ENCODE results near the gene URM1.
"Not testable (repeated sequence)": the region's sequence is repeated elsewhere in the genome, so short reads cannot be mapped to it uniquely, and the experiment has no call there.

The URM1 gene

GRCh38 chr9:128406848-128407391 is 35.7 kb downstream of the URM1 start:
- Histone ChIP-seq H3K4me1 (ENCODE audit: control insufficient read depth, insufficient read depth, low read length) (peaks cover 6% of the 10 kb centered on the region), H3K9ac (ENCODE audit: low read length) (no peak overlapping the region), H3K9me3 (ENCODE audit: control insufficient read depth, low read length) (no peaks in the 10 kb centered on the region), H3K27me3 (ENCODE audit: control insufficient read depth, insufficient read depth, low read length) (peaks cover 2% of the 10 kb centered on the region), H3K4me3 (ENCODE audit: low read length) (no peak overlapping the region), H3K36me3 (ENCODE audit: control insufficient read depth, insufficient read depth, low read length) (no peaks in the 10 kb centered on the region)

GRCh38 chr9:128408963-128409431 is 37.8 kb downstream of the URM1 start:
- Histone ChIP-seq H3K36me3 (ENCODE audit: control insufficient read depth, insufficient read depth, low read length) (no peaks in the 10 kb centered on the region), H3K9me3 (ENCODE audit: control insufficient read depth, low read length) (no peaks in the 10 kb centered on the region), H3K4me1 (ENCODE audit: control insufficient read depth, insufficient read depth, low read length) (peaks cover 9% of the 10 kb centered on the region), H3K27me3 (ENCODE audit: control insufficient read depth, insufficient read depth, low read length) (peaks cover 6% of the 10 kb centered on the region), H3K9ac (ENCODE audit: low read length) (no peak overlapping the region), H3K4me3 (ENCODE audit: low read length) (no peak overlapping the region)

GRCh38 chr9:128409450-128409849 is 38.3 kb downstream of the URM1 start:
- H3K27me3 ChIP-seq (ENCODE audit: control insufficient read depth, insufficient read depth, low read length) = peaks cover 6% of the 10 kb centered on the region
- no peaks in the 10 kb centered on the region for H3K9me3 ChIP-seq (ENCODE audit: control insufficient read depth, low read length)
- H3K9ac ChIP-seq (ENCODE audit: low read length) = no peak overlapping the region
- no peaks in the 10 kb centered on the region for H3K36me3 ChIP-seq (ENCODE audit: control insufficient read depth, insufficient read depth, low read length)
- H3K4me1 ChIP-seq (ENCODE audit: control insufficient read depth, insufficient read depth, low read length) = peaks cover 9% of the 10 kb centered on the region
- H3K4me3 ChIP-seq (ENCODE audit: low read length) = no peak overlapping the region

GRCh38 chr9:128409978-128410377 is 38.8 kb downstream of the URM1 start:
- Histone ChIP-seq H3K4me1 (ENCODE audit: control insufficient read depth, insufficient read depth, low read length) (peaks cover 9% of the 10 kb centered on the region), H3K27me3 (ENCODE audit: control insufficient read depth, insufficient read depth, low read length) (peaks cover 6% of the 10 kb centered on the region), H3K9ac (ENCODE audit: low read length) (no peak overlapping the region), H3K4me3 (ENCODE audit: low read length) (no peak overlapping the region), H3K36me3 (ENCODE audit: control insufficient read depth, insufficient read depth, low read length) (no peaks in the 10 kb centered on the region), H3K9me3 (ENCODE audit: control insufficient read depth, low read length) (no peaks in the 10 kb centered on the region)

- H3K4me1 ChIP-seq (ENCODE audit: control insufficient read depth, insufficient read depth, low read length) = peaks cover 3% of the 10 kb centered on the region
- no peak overlapping the region for H3K9ac ChIP-seq (ENCODE audit: low read length)
- H3K9me3 ChIP-seq (ENCODE audit: control insufficient read depth, low read length) = no peaks in the 10 kb centered on the region
- peaks cover 13% of the 10 kb centered on the region for H3K27me3 ChIP-seq (ENCODE audit: control insufficient read depth, insufficient read depth, low read length)
- no peaks in the 10 kb centered on the region for H3K36me3 ChIP-seq (ENCODE audit: control insufficient read depth, insufficient read depth, low read length)
- no peak overlapping the region for H3K4me3 ChIP-seq (ENCODE audit: low read length)
These were observed 40.4 kb downstream of the URM1 start for GRCh38 chr9:128411364-128412119.

GRCh38 chr9:128412120-128412790 is 41.1 kb downstream of the URM1 start:
- no peaks in the 10 kb centered on the region for H3K36me3 ChIP-seq (ENCODE audit: control insufficient read depth, insufficient read depth, low read length)
- peaks cover 17% of the 10 kb centered on the region for H3K27me3 ChIP-seq (ENCODE audit: control insufficient read depth, insufficient read depth, low read length)
- H3K9me3 ChIP-seq (ENCODE audit: control insufficient read depth, low read length) = no peaks in the 10 kb centered on the region
- H3K9ac ChIP-seq (ENCODE audit: low read length) = no peak overlapping the region
- peaks cover 3% of the 10 kb centered on the region for H3K4me1 ChIP-seq (ENCODE audit: control insufficient read depth, insufficient read depth, low read length)
- no peak overlapping the region for H3K4me3 ChIP-seq (ENCODE audit: low read length)

- not testable (repeated sequence) for H3K9me3 ChIP-seq (ENCODE audit: control insufficient read depth, low read length); H3K9ac ChIP-seq (ENCODE audit: low read length); H3K36me3 ChIP-seq (ENCODE audit: control insufficient read depth, insufficient read depth, low read length); H3K4me3 ChIP-seq (ENCODE audit: low read length); H3K4me1 ChIP-seq (ENCODE audit: control insufficient read depth, insufficient read depth, low read length)
- peaks cover 21% of the 10 kb centered on the region for H3K27me3 ChIP-seq (ENCODE audit: control insufficient read depth, insufficient read depth, low read length)
These were observed 42.6 kb downstream of the URM1 start for GRCh38 chr9:128413728-128414127.

- Histone ChIP-seq H3K9ac (ENCODE audit: low read length) (no peak overlapping the region), H3K4me1 (ENCODE audit: control insufficient read depth, insufficient read depth, low read length) (peaks cover 10% of the 10 kb centered on the region), H3K4me3 (ENCODE audit: low read length) (no peak overlapping the region), H3K36me3 (ENCODE audit: control insufficient read depth, insufficient read depth, low read length) (no peaks in the 10 kb centered on the region), H3K27me3 (ENCODE audit: control insufficient read depth, insufficient read depth, low read length) (peaks cover 29% of the 10 kb centered on the region), H3K9me3 (ENCODE audit: control insufficient read depth, low read length) (no peaks in the 10 kb centered on the region)
These were observed 43.3 kb downstream of the URM1 start for GRCh38 chr9:128414461-128414860.

- no peaks in the 10 kb centered on the region for H3K9me3 ChIP-seq (ENCODE audit: control insufficient read depth, low read length)
- H3K27me3 ChIP-seq (ENCODE audit: control insufficient read depth, insufficient read depth, low read length) = peaks cover 33% of the 10 kb centered on the region
- H3K4me1 ChIP-seq (ENCODE audit: control insufficient read depth, insufficient read depth, low read length) = peaks cover 16% of the 10 kb centered on the region
- H3K4me3 ChIP-seq (ENCODE audit: low read length) = no peak overlapping the region
- H3K36me3 ChIP-seq (ENCODE audit: control insufficient read depth, insufficient read depth, low read length) = no peaks in the 10 kb centered on the region
- H3K9ac ChIP-seq (ENCODE audit: low read length) = no peak overlapping the region
These were observed 44.1 kb downstream of the URM1 start for GRCh38 chr9:128415281-128415680.

- peaks cover 36% of the 10 kb centered on the region for H3K27me3 ChIP-seq (ENCODE audit: control insufficient read depth, insufficient read depth, low read length)
- H3K9me3 ChIP-seq (ENCODE audit: control insufficient read depth, low read length) = no peaks in the 10 kb centered on the region
- H3K4me1 ChIP-seq (ENCODE audit: control insufficient read depth, insufficient read depth, low read length) = peaks cover 16% of the 10 kb centered on the region
- no peaks in the 10 kb centered on the region for H3K36me3 ChIP-seq (ENCODE audit: control insufficient read depth, insufficient read depth, low read length)
- H3K9ac ChIP-seq (ENCODE audit: low read length) = no peak overlapping the region
- H3K4me3 ChIP-seq (ENCODE audit: low read length) = no peak overlapping the region
These were observed 44.8 kb downstream of the URM1 start for GRCh38 chr9:128416014-128416413.

- Histone ChIP-seq H3K4me3 (ENCODE audit: low read length) (no peak overlapping the region), H3K9me3 (ENCODE audit: control insufficient read depth, low read length) (no peaks in the 10 kb centered on the region), H3K36me3 (ENCODE audit: control insufficient read depth, insufficient read depth, low read length) (no peaks in the 10 kb centered on the region), H3K9ac (ENCODE audit: low read length) (no peak overlapping the region), H3K4me1 (ENCODE audit: control insufficient read depth, insufficient read depth, low read length) (peaks cover 16% of the 10 kb centered on the region), H3K27me3 (ENCODE audit: control insufficient read depth, insufficient read depth, low read length) (peaks cover 41% of the 10 kb centered on the region)
These were observed 45.4 kb downstream of the URM1 start for GRCh38 chr9:128416432-128417019.

Measured in mucosa of stomach (tissue), 1 donor.